Stimulated activated CD4-positive, alpha-beta T cell treated with anti-CD3 and anti-CD28 coated beads, TNF-alpha, amount 100 ng/mL, for 4 hours (primary cell): Measurements from ENCODE around the gene CFAP410.
A peak's percentile ranks its signal among the peaks of the same experiment; 100 is the strongest.

Source experiments
- DNase-seq, 3 experiments: peaks; one replicate each; pipeline ENCODE4 v3.0.0-alpha.2; 2020; ENCODE audit warnings: low read depth in 3 of 3

The CFAP410 gene

GRCh38 chr21:44338971-44339910, at the start of gene CFAP410:
Gene CFAP410 (minus strand): TSS chr21:44339390. CDS start chr21:44339194, 196 bp downstream.
- DNase-seq: peak; percentile 88 to 93 (median 90)

- DNase-seq: no peak
Observed at GRCh38 chr21:44384968-44385367, 45.8 kb upstream of the CFAP410 start.

- no peak for DNase-seq
Observed at GRCh38 chr21:44383216-44383615, 44.0 kb upstream of the CFAP410 start.

- DNase-seq: no peak
Observed at GRCh38 chr21:44382536-44382935, 43.3 kb upstream of the CFAP410 start.

GRCh38 chr21:44381874-44382273, 42.7 kb upstream of the CFAP410 start:
- DNase-seq: no peak

- no peak for DNase-seq
Observed at GRCh38 chr21:44380876-44381275, 41.7 kb upstream of the CFAP410 start.

- no peak for DNase-seq
Observed at GRCh38 chr21:44379991-44380865, 41.0 kb upstream of the CFAP410 start.

- no peak for DNase-seq
Observed at GRCh38 chr21:44379515-44379848, 40.3 kb upstream of the CFAP410 start.

GRCh38 chr21:44378646-44379514, 39.7 kb upstream of the CFAP410 start:
- DNase-seq: no peak

- no peak for DNase-seq
Observed at GRCh38 chr21:44377922-44378645, 38.9 kb upstream of the CFAP410 start.

GRCh38 chr21:44377201-44377921, 38.2 kb upstream of the CFAP410 start:
- no peak for DNase-seq

- DNase-seq: no peak
Observed at GRCh38 chr21:44376606-44377005, 37.4 kb upstream of the CFAP410 start.

GRCh38 chr21:44375761-44376241, 36.6 kb upstream of the CFAP410 start:
- DNase-seq: no peak

- no peak for DNase-seq
Observed at GRCh38 chr21:44375281-44375651, 36.1 kb upstream of the CFAP410 start.

- DNase-seq: no peak
Observed at GRCh38 chr21:44374601-44375280, 35.6 kb upstream of the CFAP410 start.

GRCh38 chr21:44372616-44373015, 33.4 kb upstream of the CFAP410 start:
- DNase-seq: no peak

GRCh38 chr21:44371596-44371995, 32.4 kb upstream of the CFAP410 start:
- DNase-seq: no peak

- no peak for DNase-seq
Observed at GRCh38 chr21:44370786-44371410, 31.7 kb upstream of the CFAP410 start.
